GM12891 (cell line): ENCODE measurements around the gene SNCA.

Experiments used
- PAX5 ChIP-seq: IDR thresholded peaks from 2 replicates; pipeline ENCODE4 v1.6.1; 2011; ENCODE audit warnings: low read length, moderate library complexity, mild to moderate bottlenecking; ENCODE audit not compliant: insufficient read depth, severe bottlenecking
- POLR2A ChIP-seq: IDR thresholded peaks from 2 replicates; pipeline ENCODE4 v1.6.1; 2011; ENCODE audit warnings: low read depth, low read length, control low read depth
- POLR2AphosphoS5 ChIP-seq: IDR thresholded peaks from 2 replicates; pipeline ENCODE4 v1.6.1; 2011; ENCODE audit warnings: low read depth, low read length, control low read depth
- POU2F2 ChIP-seq: IDR thresholded peaks from 2 replicates; pipeline ENCODE4 v1.6.1; 2011; ENCODE audit warnings: low read depth, mild to moderate bottlenecking, control low read depth, low read length, moderate library complexity
- SPI1 ChIP-seq: IDR thresholded peaks from 2 replicates; pipeline ENCODE4 v1.6.1; 2011; ENCODE audit warnings: low read depth, low read length, control low read depth
- TAF1 ChIP-seq: IDR thresholded peaks from 2 replicates; pipeline ENCODE4 v1.6.1; 2011; ENCODE audit warnings: low read depth, low read length, control low read depth

GRCh38 chr4:89746377-89746776 lies 90.6 kb downstream of the SNCA start:
- TF ChIP-seq TAF1 (no peak), POLR2A (no peak), POLR2AphosphoS5 (no peak), SPI1 (no peak), PAX5 (no peak), POU2F2 (no peak)
